Measurements from ENCODE around the gene OVOL1. TPM values are rescaled to one million over a fixed set of nuclear protein-coding genes. Genes with fewer than 3 reads are reported as not detected.
"Not testable (repeated sequence)": the region's sequence is repeated elsewhere in the genome, so short reads cannot be mapped to it uniquely, and the experiment has no call there.

The OVOL1 gene
- total RNA-seq, 2 experiments from 2014 or later, result not detected

DNA sequence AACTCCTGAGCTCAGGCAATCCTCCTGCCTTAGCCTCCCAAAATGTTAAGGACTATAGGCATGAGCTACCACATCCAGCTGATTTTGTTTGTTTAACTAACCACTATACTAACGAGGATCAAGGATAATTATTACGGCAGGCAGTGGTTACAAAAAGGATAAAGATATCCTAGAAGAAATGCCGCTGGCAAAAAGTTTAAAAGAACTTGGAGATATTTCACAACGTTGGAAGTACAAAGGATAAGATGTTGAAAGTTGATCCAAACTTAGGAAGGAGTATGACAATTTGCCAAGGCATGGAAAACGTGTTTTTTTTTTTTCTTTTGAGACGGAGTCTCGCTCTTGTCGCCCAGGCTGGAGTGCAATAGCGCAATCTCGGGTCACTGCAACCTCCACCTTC lies 19.5 kb upstream of the OVOL1 start:
- CTCF ChIA-PET, result interaction anchor here (1.0 to 1.4 kb wide), 2 partner anchors 12 to 56 kb away, joined by 3 read pairs; partner anchors contain the start of gene KAT5
- Mint-ChIP-seq H3K4me1 (ENCODE audit: low read depth) (peaks cover 4% of the 10 kb centered on the region), H3K27me3 (ENCODE audit: low read depth) (no peaks in the 10 kb centered on the region), H3K27ac (no peak overlapping the region), H3K36me3 (ENCODE audit: low read depth) (no peaks in the 10 kb centered on the region), H3K9me3 (no peaks in the 10 kb centered on the region), H3K4me3 (no peak overlapping the region)
- DNase-seq, result no peak
- intact Hi-C loops (cut with micrococcal nuclease), result no loop called here

DNA sequence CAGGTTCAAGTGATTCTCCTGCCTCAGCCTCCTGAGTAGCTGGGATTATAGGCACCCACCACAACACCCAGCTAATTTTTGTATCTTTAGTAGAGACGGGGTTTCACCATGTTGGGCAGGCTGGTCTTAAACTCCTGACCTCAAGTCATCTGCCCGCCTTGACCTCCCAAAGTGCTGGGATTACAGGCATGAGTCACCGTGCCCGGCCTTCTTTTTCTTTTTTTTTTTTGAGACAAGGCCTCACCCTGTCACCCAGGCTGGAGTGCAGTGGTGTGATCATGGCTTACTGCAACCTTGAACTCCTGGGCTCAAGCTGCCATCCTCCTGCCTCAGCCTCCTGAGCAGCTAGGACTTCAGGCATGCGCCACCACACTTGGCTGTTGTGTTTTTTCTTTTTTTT lies 19.1 kb upstream of the OVOL1 start:
- H3K4me3 Mint-ChIP-seq; intact Hi-C loops (cut with micrococcal nuclease); H3K27ac Mint-ChIP-seq: not testable (repeated sequence)

DNA sequence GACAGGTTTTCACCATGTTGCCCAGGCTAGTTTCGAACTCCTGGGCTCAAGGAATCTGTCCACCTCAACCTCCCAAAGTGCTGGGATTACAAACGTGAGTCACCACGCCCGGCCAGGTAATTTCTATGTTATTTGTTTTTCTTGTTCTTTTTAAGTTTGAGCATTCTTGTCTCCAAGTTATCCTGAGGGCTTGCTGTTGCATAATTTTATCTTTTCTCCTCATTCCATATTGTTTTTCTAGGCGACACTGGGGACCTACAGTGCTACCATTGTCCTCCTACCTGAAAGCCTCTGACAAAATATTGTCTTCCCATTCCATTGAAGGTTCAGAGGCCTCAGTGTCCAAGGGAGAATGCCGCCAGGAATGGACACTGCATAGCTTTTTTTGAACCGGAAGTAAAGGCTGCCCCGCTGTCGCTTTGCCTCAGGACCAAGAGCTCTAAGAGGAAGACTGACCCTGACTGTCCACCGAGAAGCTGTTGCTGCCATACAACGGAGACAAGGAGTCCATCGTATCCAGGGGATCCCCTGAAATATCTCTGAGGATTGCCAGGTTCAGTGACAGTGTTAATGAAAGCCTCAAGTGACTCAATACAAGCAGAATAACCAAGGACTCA lies 15.8 kb upstream of the OVOL1 start:
- H3K36me3 Mint-ChIP-seq (ENCODE audit: low read depth), result no peaks in the 10 kb centered on the region
- DNase-seq, result no peak
- CTCF ChIA-PET, result interaction anchor here (0.7 to 3.3 kb wide), 14 partner anchors 9 to 380 kb away, joined by 3 to 29 read pairs (median 4); partner anchors contain the start of genes AP5B1 and KAT5
- H3K4me1 Mint-ChIP-seq (ENCODE audit: low read depth), result peaks cover 7% of the 10 kb centered on the region
- no peaks in the 10 kb centered on the region for H3K9me3 Mint-ChIP-seq
- no peak overlapping the region for H3K27ac Mint-ChIP-seq
- H3K27me3 Mint-ChIP-seq (ENCODE audit: low read depth), result no peaks in the 10 kb centered on the region
- no peak overlapping the region for H3K4me3 Mint-ChIP-seq
- intact Hi-C loops (cut with micrococcal nuclease), result no loop called here

More for the DNA sequence above, 19.1 kb upstream of the OVOL1 start:
- H3K9me3 Mint-ChIP-seq; H3K4me1 Mint-ChIP-seq (ENCODE audit: low read depth); H3K27me3 Mint-ChIP-seq (ENCODE audit: low read depth); H3K36me3 Mint-ChIP-seq (ENCODE audit: low read depth); DNase-seq: not testable (repeated sequence)
- CTCF ChIA-PET, result interaction anchor here (1.4 kb wide), 1 partner anchor 56 kb away, joined by 3 read pairs; the partner anchor contains the start of gene KAT5

DNA sequence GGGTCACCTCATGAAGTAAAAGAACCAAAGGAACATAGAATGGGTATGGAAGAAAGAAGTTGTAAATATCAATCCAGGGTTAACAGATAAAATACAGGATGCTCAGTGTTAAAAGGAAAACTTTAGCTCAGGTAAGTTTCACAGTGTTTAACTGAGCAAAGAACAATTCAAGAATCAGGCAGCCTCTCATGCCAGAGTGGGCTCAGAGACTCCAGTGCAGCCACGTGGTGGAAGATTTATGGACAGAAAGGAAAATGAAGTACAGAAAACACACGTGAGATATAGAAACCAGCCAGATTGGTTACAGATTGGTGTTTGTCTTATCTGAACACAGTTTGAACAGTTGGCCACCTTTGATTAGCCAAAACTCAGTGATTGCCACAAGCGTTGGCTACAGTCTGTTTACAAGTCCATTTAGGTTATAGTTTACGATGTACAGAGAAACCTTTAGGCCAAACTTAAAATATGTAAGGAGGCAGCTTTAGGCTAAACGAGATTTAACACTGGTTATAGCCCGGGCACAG lies 15.2 kb upstream of the OVOL1 start:
- Mint-ChIP-seq H3K27me3 (ENCODE audit: low read depth) (no peaks in the 10 kb centered on the region), H3K27ac (no peak overlapping the region), H3K36me3 (ENCODE audit: low read depth) (no peaks in the 10 kb centered on the region), H3K9me3 (no peaks in the 10 kb centered on the region), H3K4me3 (no peak overlapping the region), H3K4me1 (ENCODE audit: low read depth) (peaks cover 9% of the 10 kb centered on the region)
- intact Hi-C loops (cut with micrococcal nuclease), result no loop called here
- CTCF ChIA-PET, result interaction anchor here (0.6 to 3.3 kb wide), 8 partner anchors 8 to 215 kb away, joined by 3 to 29 read pairs (median 6); partner anchors contain the start of genes AP5B1 and KAT5
- DNase-seq, result no peak

DNA sequence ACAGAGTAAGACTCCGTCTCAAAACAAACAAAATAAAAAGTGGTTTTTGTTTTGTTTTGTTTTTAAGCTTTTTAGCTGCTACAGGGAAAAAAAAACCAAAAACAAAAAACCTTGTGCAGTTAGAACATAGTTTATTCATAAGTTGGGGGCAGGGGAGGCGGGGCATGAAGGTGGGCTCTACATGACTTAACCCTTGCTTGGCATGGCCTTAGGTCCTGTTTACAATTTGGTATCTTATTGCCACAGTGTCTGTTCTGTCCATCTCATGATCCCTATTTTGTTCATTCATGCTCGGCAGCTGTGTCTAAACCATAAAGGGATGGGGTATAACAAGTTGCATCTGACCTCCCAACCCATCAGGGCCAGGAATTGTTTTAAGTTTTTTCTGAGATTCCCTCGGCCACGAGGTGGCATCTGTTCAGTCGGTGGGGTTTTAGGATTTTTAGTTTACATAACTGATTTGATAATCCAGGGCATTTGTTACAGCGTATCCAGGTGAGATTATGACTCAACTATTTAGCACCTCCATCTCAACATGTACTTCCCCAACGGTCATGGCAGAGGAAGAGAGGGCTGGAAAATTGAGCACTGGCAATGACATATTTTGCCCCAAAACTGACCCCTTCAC lies 13.0 kb upstream of the OVOL1 start:
- intact Hi-C loops (cut with micrococcal nuclease), result no loop called here
- Mint-ChIP-seq H3K27ac (no peak overlapping the region), H3K4me1 (ENCODE audit: low read depth) (peaks cover 12% of the 10 kb centered on the region), H3K9me3 (no peaks in the 10 kb centered on the region), H3K4me3 (no peak overlapping the region), H3K27me3 (ENCODE audit: low read depth) (no peaks in the 10 kb centered on the region), H3K36me3 (ENCODE audit: low read depth) (no peaks in the 10 kb centered on the region)
- CTCF ChIA-PET, result interaction anchor here (1.2 to 1.7 kb wide), 2 partner anchors 29 to 44 kb away, joined by 5 to 11 read pairs; no protein-coding TSS in a partner anchor
- DNase-seq, result no peak

DNA sequence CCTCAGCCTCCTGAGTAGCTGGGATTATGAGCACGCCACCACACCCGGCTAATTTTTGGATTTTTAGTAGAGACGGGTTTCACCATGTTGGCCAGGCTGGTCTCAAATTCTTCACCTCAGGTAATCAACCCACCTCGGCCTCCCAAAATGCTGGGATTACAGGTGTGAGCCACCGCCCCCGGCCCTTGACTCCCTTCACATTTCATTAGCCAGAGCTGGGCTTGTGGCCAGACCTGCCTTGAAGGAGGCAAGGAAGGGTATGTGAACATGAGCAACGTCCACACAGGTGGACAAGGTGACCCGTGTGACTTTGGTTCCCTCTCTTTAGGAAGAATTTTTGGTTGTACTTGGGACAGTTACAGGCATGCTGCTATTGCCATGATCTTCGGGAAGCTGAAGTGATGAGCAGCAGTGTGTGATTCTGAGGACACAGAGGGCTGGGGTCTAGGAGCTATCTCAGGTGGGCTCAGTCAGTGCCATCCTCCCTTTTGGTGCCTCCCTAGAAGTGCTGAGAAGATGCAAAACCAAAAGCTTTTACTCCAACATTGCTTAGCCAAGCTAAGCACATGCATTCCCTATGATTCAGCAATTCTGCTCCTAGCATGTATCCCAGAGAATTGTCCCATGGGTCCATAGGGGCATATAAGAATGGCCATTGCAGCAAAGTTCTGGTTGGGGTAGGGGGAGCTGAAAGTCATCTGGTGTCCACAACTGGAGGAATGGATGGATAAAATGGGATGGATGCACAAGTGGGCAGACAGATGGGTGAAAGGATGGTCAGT lies 12.1 kb upstream of the OVOL1 start:
- Mint-ChIP-seq H3K4me1 (ENCODE audit: low read depth) (peaks cover 15% of the 10 kb centered on the region), H3K4me3 (no peak overlapping the region), H3K27ac (no peak overlapping the region), H3K36me3 (ENCODE audit: low read depth) (no peaks in the 10 kb centered on the region), H3K9me3 (no peaks in the 10 kb centered on the region), H3K27me3 (ENCODE audit: low read depth) (no peaks in the 10 kb centered on the region)
- intact Hi-C loops (cut with micrococcal nuclease), result no loop called here
- no peak for DNase-seq
- CTCF ChIA-PET, result interaction anchor here (1.0 to 1.7 kb wide), 3 partner anchors 41 to 63 kb away, joined by 3 to 11 read pairs (median 3); partner anchors contain the start of gene KAT5

DNA sequence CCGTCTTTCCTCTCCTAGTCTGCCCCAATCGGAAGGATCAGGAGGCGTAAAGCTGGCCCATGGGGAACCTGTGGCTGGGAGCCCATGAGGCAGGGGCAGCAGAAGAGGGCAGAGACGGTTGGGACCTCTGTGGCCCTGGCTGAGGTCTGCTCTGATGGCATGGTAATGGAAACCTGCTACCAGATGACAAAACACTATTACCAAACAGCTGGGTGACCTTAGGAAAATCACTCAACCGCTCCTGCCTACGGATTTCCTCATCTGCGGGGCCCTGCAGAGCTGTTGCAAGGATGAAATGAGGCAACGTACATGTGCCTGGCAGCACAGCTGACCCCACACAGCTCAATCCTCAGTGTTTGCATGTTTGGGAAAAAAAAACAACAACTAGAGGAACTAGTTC lies 10.7 kb upstream of the OVOL1 start:
- intact Hi-C loops (cut with micrococcal nuclease), result no loop called here
- Mint-ChIP-seq H3K9me3 (no peaks in the 10 kb centered on the region), H3K27me3 (ENCODE audit: low read depth) (no peaks in the 10 kb centered on the region), H3K4me3 (no peak overlapping the region), H3K36me3 (ENCODE audit: low read depth) (no peaks in the 10 kb centered on the region), H3K4me1 (ENCODE audit: low read depth) (peaks cover 13% of the 10 kb centered on the region), H3K27ac (no peak overlapping the region)
- CTCF ChIA-PET, result interaction anchor here (0.9 to 8.1 kb wide), 4 partner anchors 40 to 65 kb away, joined by 3 to 158 read pairs (median 3); partner anchors contain the start of gene KAT5
- no peak for DNase-seq

DNA sequence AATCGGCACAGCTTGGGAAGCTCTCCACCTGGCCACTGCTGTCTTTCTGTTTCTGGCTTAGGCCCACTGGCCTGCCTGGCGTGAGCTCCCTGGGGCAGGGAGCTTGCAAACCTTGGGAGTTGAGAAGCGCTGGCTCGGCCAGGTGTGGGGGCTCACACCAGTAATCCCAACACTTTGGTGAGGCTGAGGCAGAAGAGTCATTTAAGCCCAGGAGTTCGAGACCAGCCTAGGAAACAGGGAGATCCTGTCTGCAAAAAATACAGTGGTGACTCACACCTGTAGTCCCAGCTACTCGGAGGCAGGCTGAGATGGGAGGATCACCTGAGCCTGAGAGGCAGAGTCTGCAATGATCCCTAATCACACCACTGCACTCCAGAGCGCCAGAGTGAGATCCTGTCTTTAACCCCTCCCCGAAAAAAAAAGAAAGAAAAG lies 10.1 kb upstream of the OVOL1 start:
- H3K4me3 Mint-ChIP-seq, result no peak overlapping the region
- H3K27me3 Mint-ChIP-seq (ENCODE audit: low read depth), result no peaks in the 10 kb centered on the region
- H3K4me1 Mint-ChIP-seq (ENCODE audit: low read depth), result peaks cover 13% of the 10 kb centered on the region
- no peak overlapping the region for H3K27ac Mint-ChIP-seq
- CTCF ChIA-PET, result interaction anchor here (0.6 to 8.1 kb wide), 6 partner anchors 28 to 70 kb away, joined by 3 to 158 read pairs (median 4); partner anchors contain the start of gene KAT5
- no peaks in the 10 kb centered on the region for H3K36me3 Mint-ChIP-seq (ENCODE audit: low read depth)
- intact Hi-C loops (cut with micrococcal nuclease), result no loop called here
- H3K9me3 Mint-ChIP-seq, result no peaks in the 10 kb centered on the region
- no peak for DNase-seq

DNA sequence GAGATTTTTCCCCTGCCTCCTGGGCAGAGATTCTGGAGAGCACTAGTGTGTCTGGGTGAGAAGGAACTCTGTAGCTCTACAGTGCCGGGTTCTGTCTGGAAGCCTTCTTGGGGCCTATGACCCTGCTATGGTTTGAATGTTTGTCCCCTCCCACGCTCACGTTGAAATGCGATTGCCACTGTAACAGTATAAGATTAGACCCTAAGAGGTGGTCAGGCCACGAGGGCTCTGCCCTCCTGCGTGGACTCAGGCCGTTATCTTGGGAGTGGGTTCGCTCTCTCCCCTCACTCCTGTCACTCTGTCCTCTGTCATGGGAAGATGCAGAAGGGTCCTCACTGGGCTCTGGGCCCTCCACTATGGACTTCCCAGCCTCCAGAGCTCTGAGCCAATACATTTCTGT lies 9.6 kb upstream of the OVOL1 start:
- H3K4me1 Mint-ChIP-seq (ENCODE audit: low read depth), result peaks cover 13% of the 10 kb centered on the region
- no peak for DNase-seq
- intact Hi-C loops (cut with micrococcal nuclease), result no loop called here
- no peaks in the 10 kb centered on the region for H3K27me3 Mint-ChIP-seq (ENCODE audit: low read depth)
- no peak overlapping the region for H3K4me3 Mint-ChIP-seq
- no peaks in the 10 kb centered on the region for H3K9me3 Mint-ChIP-seq
- H3K36me3 Mint-ChIP-seq (ENCODE audit: low read depth), result no peaks in the 10 kb centered on the region
- CTCF ChIA-PET, result interaction anchor here (0.6 to 8.1 kb wide), 7 partner anchors 28 to 70 kb away, joined by 3 to 158 read pairs (median 6); no protein-coding TSS in a partner anchor
- no peak overlapping the region for H3K27ac Mint-ChIP-seq

DNA sequence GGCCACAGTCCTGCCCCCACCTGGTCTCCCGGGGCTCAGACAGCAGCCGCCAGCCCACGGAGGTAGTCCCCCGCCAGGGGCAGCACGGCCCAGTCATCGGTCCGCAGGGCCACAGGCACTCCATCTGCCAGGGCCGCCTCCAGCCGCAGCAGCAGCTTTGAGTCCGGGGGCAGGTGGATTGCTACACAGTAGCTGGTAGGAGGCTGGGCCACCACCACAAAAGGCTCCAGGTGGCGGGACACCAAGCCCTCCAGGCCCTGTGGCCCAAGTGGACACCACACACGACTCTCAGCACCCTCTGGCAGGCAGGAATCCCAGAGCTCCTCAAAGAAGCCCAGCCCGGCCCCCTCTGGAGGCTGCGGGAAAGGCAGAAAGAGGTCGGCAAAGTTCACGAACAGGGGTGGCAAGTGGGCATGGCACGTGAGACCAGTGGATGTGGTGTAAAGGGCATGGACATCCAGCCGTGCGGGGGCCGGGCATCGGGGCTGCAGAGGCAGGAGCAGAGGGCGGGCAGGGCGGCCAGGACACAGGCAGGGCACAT lies 9.0 kb upstream of the OVOL1 start:
- Mint-ChIP-seq H3K4me1 (ENCODE audit: low read depth) (peaks cover 13% of the 10 kb centered on the region), H3K27me3 (ENCODE audit: low read depth) (no peaks in the 10 kb centered on the region), H3K9me3 (no peaks in the 10 kb centered on the region), H3K36me3 (ENCODE audit: low read depth) (no peaks in the 10 kb centered on the region), H3K27ac (no peak overlapping the region), H3K4me3 (no peak overlapping the region)
- intact Hi-C loops (cut with micrococcal nuclease), result no loop called here
- DNase-seq, result no peak
- CTCF ChIA-PET, result interaction anchor here (1.2 to 8.1 kb wide), 7 partner anchors 31 to 245 kb away, joined by 4 to 158 read pairs (median 19); partner anchors contain the start of gene KAT5

DNA sequence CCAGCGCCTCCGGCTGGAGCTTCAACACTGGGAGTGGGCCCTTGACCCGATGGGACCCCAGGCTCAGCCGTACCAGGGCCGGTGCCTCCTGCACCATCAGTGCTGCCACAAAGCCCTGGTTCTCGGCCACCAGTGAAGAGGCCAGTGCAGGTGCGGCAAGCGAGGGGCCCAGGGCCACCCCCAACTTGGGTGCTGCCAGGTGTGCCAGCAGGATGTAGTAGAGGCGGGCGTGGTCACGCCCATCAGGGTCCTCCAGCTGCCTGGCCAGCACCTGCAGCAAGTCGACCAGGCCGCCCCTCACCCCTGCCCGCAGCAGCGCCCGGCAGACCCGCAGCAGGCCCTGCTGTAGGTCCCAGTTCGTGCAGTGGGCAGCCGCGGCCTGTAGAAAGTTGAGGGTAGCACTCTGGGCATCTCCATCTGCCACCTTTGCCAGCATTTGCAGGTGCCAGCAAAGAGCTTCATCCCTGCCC lies 8.4 kb upstream of the OVOL1 start:
- H3K27ac Mint-ChIP-seq, result no peak overlapping the region
- no peak for DNase-seq
- H3K36me3 Mint-ChIP-seq (ENCODE audit: low read depth), result no peaks in the 10 kb centered on the region
- CTCF ChIA-PET, result interaction anchor here (0.9 to 8.1 kb wide), 16 partner anchors 8 to 244 kb away, joined by 3 to 158 read pairs (median 14); partner anchors contain the start of genes FIBP, KAT5 and SNX32
- intact Hi-C loops (cut with micrococcal nuclease), result no loop called here
- peak overlapping the region; percentile 21 for H3K4me3 Mint-ChIP-seq
- H3K27me3 Mint-ChIP-seq (ENCODE audit: low read depth), result no peaks in the 10 kb centered on the region
- no peaks in the 10 kb centered on the region for H3K9me3 Mint-ChIP-seq
- H3K4me1 Mint-ChIP-seq (ENCODE audit: low read depth), result peaks cover 13% of the 10 kb centered on the region

Measured in activated naive CD4-positive, alpha-beta T cell treated with anti-CD3 and anti-CD28 coated beads for 36 hours (primary cell).